IMR-90 (cell line): ENCODE data around the gene CDC34.

ENCODE experiments used
- BHLHE40 ChIP-seq: fragments of 150-350 bp; IDR thresholded peaks from 2 replicates; pipeline ENCODE4 v1.6.1; 2016; ENCODE audit warnings: mild to moderate bottlenecking, low read depth, low read length
- MAZ ChIP-seq: IDR thresholded peaks from 2 replicates; pipeline ENCODE4 v1.6.1; 2012; ENCODE audit warnings: low read depth, mild to moderate bottlenecking, low read length, improper control_type of control experiment, moderate library complexity, borderline replicate concordance
- MXI1 ChIP-seq: IDR thresholded peaks from 2 replicates; pipeline ENCODE4 v1.6.1; 2012; ENCODE audit warnings: low read depth, mild to moderate bottlenecking, low read length, moderate library complexity, borderline replicate concordance
- NFE2L2 ChIP-seq: fragments of 150-350 bp; IDR thresholded peaks from 2 replicates; pipeline ENCODE4 v1.6.1; 2016; ENCODE audit warnings: low read depth, mild to moderate bottlenecking, low read length
- POLR2A ChIP-seq: IDR thresholded peaks from 2 replicates; pipeline ENCODE4 v1.6.1; 2012; ENCODE audit warnings: mild to moderate bottlenecking, low read depth, low read length
- RAD21 ChIP-seq: IDR thresholded peaks from 2 replicates; pipeline ENCODE4 v1.6.1; 2012; ENCODE audit warnings: low read length, improper control_type of control experiment
- RCOR1 ChIP-seq: IDR thresholded peaks from 2 replicates; pipeline ENCODE4 v1.6.1; 2012; ENCODE audit warnings: mild to moderate bottlenecking, low read length, improper control_type of control experiment; ENCODE audit not compliant: insufficient replicate concordance
- RFX5 ChIP-seq: IDR thresholded peaks from 2 replicates; pipeline ENCODE4 v1.8.0; 2012; ENCODE audit warnings: low read depth, mild to moderate bottlenecking, low read length, moderate library complexity
- SMC3 ChIP-seq: fragments of 150-350 bp; IDR thresholded peaks from 2 replicates; pipeline ENCODE4 v1.6.1; 2016; ENCODE audit warnings: low read depth, mild to moderate bottlenecking, antibody characterized with exemption, low read length, moderate library complexity
- USF2 ChIP-seq: fragments of 150-350 bp; IDR thresholded peaks from 2 replicates; pipeline ENCODE4 v1.6.1; 2017; ENCODE audit warnings: mild to moderate bottlenecking, antibody characterized with exemption, low read length, low read depth
- TF ChIP-seq, protein P1 (sequence below): conservative IDR thresholded peaks from 2 replicates; pipeline ENCODE4 v1.5.1; 2012; ENCODE audit warnings: mild to moderate bottlenecking, low read depth, low read length, improper control_type of control experiment
- TF ChIP-seq, protein P2 (sequence below): fragments of 150-350 bp; IDR thresholded peaks from 2 replicates; pipeline ENCODE4 v1.6.1; 2016; ENCODE audit warnings: low read depth, mild to moderate bottlenecking, low read length, moderate library complexity, borderline replicate concordance

- TF ChIP-seq RAD21 = no peak
- TF ChIP-seq, protein P1, sequence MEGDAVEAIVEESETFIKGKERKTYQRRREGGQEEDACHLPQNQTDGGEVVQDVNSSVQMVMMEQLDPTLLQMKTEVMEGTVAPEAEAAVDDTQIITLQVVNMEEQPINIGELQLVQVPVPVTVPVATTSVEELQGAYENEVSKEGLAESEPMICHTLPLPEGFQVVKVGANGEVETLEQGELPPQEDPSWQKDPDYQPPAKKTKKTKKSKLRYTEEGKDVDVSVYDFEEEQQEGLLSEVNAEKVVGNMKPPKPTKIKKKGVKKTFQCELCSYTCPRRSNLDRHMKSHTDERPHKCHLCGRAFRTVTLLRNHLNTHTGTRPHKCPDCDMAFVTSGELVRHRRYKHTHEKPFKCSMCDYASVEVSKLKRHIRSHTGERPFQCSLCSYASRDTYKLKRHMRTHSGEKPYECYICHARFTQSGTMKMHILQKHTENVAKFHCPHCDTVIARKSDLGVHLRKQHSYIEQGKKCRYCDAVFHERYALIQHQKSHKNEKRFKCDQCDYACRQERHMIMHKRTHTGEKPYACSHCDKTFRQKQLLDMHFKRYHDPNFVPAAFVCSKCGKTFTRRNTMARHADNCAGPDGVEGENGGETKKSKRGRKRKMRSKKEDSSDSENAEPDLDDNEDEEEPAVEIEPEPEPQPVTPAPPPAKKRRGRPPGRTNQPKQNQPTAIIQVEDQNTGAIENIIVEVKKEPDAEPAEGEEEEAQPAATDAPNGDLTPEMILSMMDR = no peak
- no peak for TF ChIP-seq POLR2A
- TF ChIP-seq USF2 = no peak
- TF ChIP-seq, protein P2, sequence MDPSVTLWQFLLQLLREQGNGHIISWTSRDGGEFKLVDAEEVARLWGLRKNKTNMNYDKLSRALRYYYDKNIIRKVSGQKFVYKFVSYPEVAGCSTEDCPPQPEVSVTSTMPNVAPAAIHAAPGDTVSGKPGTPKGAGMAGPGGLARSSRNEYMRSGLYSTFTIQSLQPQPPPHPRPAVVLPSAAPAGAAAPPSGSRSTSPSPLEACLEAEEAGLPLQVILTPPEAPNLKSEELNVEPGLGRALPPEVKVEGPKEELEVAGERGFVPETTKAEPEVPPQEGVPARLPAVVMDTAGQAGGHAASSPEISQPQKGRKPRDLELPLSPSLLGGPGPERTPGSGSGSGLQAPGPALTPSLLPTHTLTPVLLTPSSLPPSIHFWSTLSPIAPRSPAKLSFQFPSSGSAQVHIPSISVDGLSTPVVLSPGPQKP = no peak
- no peak for TF ChIP-seq MXI1
- no peak for TF ChIP-seq NFE2L2
- TF ChIP-seq RCOR1 = no peak
- no peak for TF ChIP-seq RFX5
- no peak for TF ChIP-seq SMC3
- no peak for TF ChIP-seq MAZ
- TF ChIP-seq BHLHE40 = no peak
These were observed 23.1 kb upstream of the CDC34 start for GRCh38 chr19:508204-509150.
